HepG2 (cell line): ENCODE measurements around the gene VSTM2A. TPM values are rescaled to one million over a fixed set of nuclear protein-coding genes. Genes with fewer than 3 reads are reported as not detected.

Source experiments
- ATAC-seq: fragments of 200-7000 bp; cut with Tn5 transposase; 3 replicates; pipeline ENCODE4 v1.9.1; 2020; ENCODE audit warnings: mild to moderate bottlenecking, moderate library complexity
- BruUV-seq: library from RNA; stranded (reverse); fragments of 400-500 nt; replicated peaks from 2 replicates; lab custom pipeline; 2021; lab: Mats Ljungman, UMichigan
- CTCF ChIA-PET: fragments of 300-600 bp; formaldehyde crosslinking; extraction: SDS; loops from one replicate; lab custom pipeline; 2021; ENCODE audit warnings: low total read pairs, inconsistent platforms, low intra/inter-chr PET ratio; lab: Yijun Ruan, JAX
- POLR2A ChIA-PET: fragments of 350-600 bp; sonication (Branson Sonifier 250); formaldehyde crosslinking; loops from one replicate; lab custom pipeline; 2020; ENCODE audit warnings: antibody characterized with exemption, inconsistent platforms; lab: Yijun Ruan, JAX
- DNase-seq: peaks from one replicate; pipeline ENCODE4 v3.0.0-alpha.2; 2015; ENCODE audit warnings: low spot score
- FAIRE-seq: peaks from 3 replicates; lab custom pipeline; 2011; peaks lifted over from hg19 to GRCh38; lab: Jason Lieb, UNC
- H2AFZ ChIP-seq: one replicate; pipeline ENCODE4 v1.6.1; 2011; ENCODE audit warnings: low read length, inconsistent platforms
- H3K27ac ChIP-seq: fragments of 300-600 bp; 3 replicates; pipeline ENCODE4 v1.8.0; 2011; ENCODE audit warnings: mixed run types, mild to moderate bottlenecking, mixed read lengths, low read length, inconsistent platforms; ENCODE audit not compliant: insufficient read depth; ENCODE audit errors: extremely low read length
- H3K27me3 ChIP-seq, 2 experiments: fragments of 200-600 bp in 1 of 2; 2 replicates in 1 of 2; 3 replicates in 1 of 2; pipeline versions ENCODE4 v1.6.0 to v1.8.0; 2011; ENCODE audit warnings: low read length in 2 of 2, mild to moderate bottlenecking in 2 of 2, moderate library complexity in 2 of 2, inconsistent platforms in 1 of 2; ENCODE audit not compliant: insufficient read depth in 2 of 2, control insufficient read depth in 1 of 2
- H3K36me3 ChIP-seq, 2 experiments: fragments of 200-600 bp in 1 of 2; replicated peaks in 1 of 2; 2 replicates in 1 of 2; 3 replicates in 1 of 2; pipeline versions ENCODE4 v1.5.1 to v1.8.0; 2011; ENCODE audit warnings: low read length in 2 of 2, inconsistent platforms in 1 of 2; ENCODE audit not compliant: insufficient read depth in 2 of 2, control insufficient read depth in 1 of 2
- H3K4me1 ChIP-seq: 2 replicates; pipeline ENCODE4 v1.5.1; 2012; ENCODE audit warnings: low read length, inconsistent platforms; ENCODE audit not compliant: insufficient read depth
- H3K4me2 ChIP-seq: 2 replicates; pipeline ENCODE4 v1.6.0; 2011; ENCODE audit warnings: low read depth, low read length, inconsistent platforms
- H3K4me3 ChIP-seq, 3 experiments: fragments of 200-600 bp in 1 of 3; sonication (generic), shearing (Covaris generic) in 1 of 3; replicated peaks in 1 of 3; 2 replicates each; pipeline ENCODE4 v1.5.1; 2011 to 2016; ENCODE audit warnings: low read length in 3 of 3, inconsistent platforms in 2 of 3, low read depth in 2 of 3, mild to moderate bottlenecking in 2 of 3, control low read depth in 1 of 3, mixed read lengths in 1 of 3; ENCODE audit not compliant: insufficient read depth in 1 of 3
- H3K79me2 ChIP-seq: one replicate; pipeline ENCODE4 v1.6.1; 2011; ENCODE audit warnings: low read length, inconsistent platforms; ENCODE audit not compliant: insufficient read depth
- H3K9ac ChIP-seq: 2 replicates; pipeline ENCODE4 v1.6.0; 2011; ENCODE audit warnings: mild to moderate bottlenecking, low read depth, low read length, inconsistent platforms; ENCODE audit not compliant: insufficient read depth
- H3K9me3 ChIP-seq: 2 replicates; pipeline ENCODE4 v1.5.1; 2012; ENCODE audit warnings: mild to moderate bottlenecking, low read length
- H4K20me1 ChIP-seq: 2 replicates; pipeline ENCODE4 v1.6.0; 2011; ENCODE audit warnings: inconsistent platforms, mild to moderate bottlenecking, low read length, moderate library complexity; ENCODE audit not compliant: insufficient read depth
- CCAR2 ChIP-seq: fragments of 200-400 bp; formaldehyde crosslinking; optimal IDR thresholded peaks from 2 replicates; pipeline ENCODE3; 2018; ENCODE audit warnings: low read depth, mild to moderate bottlenecking, low read length, moderate library complexity
- FIP1L1 ChIP-seq: fragments of 200-400 bp; formaldehyde crosslinking; IDR thresholded peaks from 2 replicates; pipeline ENCODE4 v1.6.1; 2018; ENCODE audit warnings: low read depth, mild to moderate bottlenecking, low read length, moderate library complexity, borderline replicate concordance; ENCODE audit not compliant: insufficient read depth
- HNRNPUL1 ChIP-seq: fragments of 200-400 bp; formaldehyde crosslinking; IDR thresholded peaks from 2 replicates; pipeline ENCODE4 v1.6.1; 2017; ENCODE audit warnings: low read depth, mild to moderate bottlenecking, low read length, moderate library complexity
- MATR3 ChIP-seq: sonication (generic); formaldehyde crosslinking; IDR thresholded peaks from 2 replicates; pipeline ENCODE4 v1.4.0; 2020; ENCODE audit warnings: missing genetic modification reagents
- NFIC ChIP-seq: IDR thresholded peaks from 2 replicates; pipeline ENCODE4 v1.6.1; 2012; ENCODE audit warnings: mild to moderate bottlenecking, low read length, inconsistent platforms
- SMARCC2 ChIP-seq: fragments of 450-650 bp; IDR thresholded peaks from 2 replicates; pipeline ENCODE4 v1.6.1; 2017; ENCODE audit warnings: antibody characterized with exemption, mild to moderate bottlenecking
- ZFP62 ChIP-seq: sonication (generic); formaldehyde crosslinking; IDR thresholded peaks from 2 replicates; pipeline ENCODE4 v1.4.0; 2020; ENCODE audit warnings: missing genetic modification reagents
- WGBS: methylation state at CpG from one replicate; pipeline ENCODE4 v1.1.6; 2017; ENCODE audit warnings: low lambda C conversion rate; 5-methylcytosine and 5-hydroxymethylcytosine counted together
- in situ Hi-C: cut with HindIII; loops from 2 replicates; pipeline ENCODE4 v1.10.0; 2017; ENCODE audit warnings: low pct_unique_long_range_greater_than_20kb; ENCODE audit not compliant: extremely low pct_ligation_motif_present
- intact Hi-C: fragments of 100-400 bp; cut with micrococcal nuclease; formaldehyde crosslinking; loops from one replicate; pipeline ENCODE4 v1.10.0; 2022; ENCODE audit not compliant: unreplicated experiment
- polyA plus RNA-seq, 8 experiments: library from polyadenylated mRNA; depleted of rRNA in 3 of 8; stranded (reverse) in 7 of 8; unstranded in 1 of 8; fragments of >200 nt; fragmentation: Illumina TruSeq in 4 of 8; extraction: Trizol in 4 of 8; gene quantifications; 2 replicates each; pipeline versions ENCODE4 v1.2.1 to v1.2.3, GENCODE V29; 2011 to 2016; ENCODE audit warnings: low read depth in 4 of 8, missing spikeins in 1 of 8, mixed read lengths in 1 of 8; ENCODE audit not compliant: insufficient read depth in 1 of 8
- total RNA-seq, 5 experiments: library from RNA; depleted of rRNA; stranded (reverse); fragments of >200 nt; fragmentation: Illumina TruSeq; extraction: Trizol; gene quantifications; 2 replicates each; pipeline ENCODE4 v1.2.3, GENCODE V29; 2016; ENCODE audit warnings: low read depth in 1 of 5
- TF ChIP-seq, protein P1 (sequence below): sonication (generic); formaldehyde crosslinking; IDR thresholded peaks from 2 replicates; pipeline ENCODE4 v1.8.0; 2022; ENCODE audit warnings: missing genetic modification reagents, mild to moderate bottlenecking, inconsistent platforms, borderline replicate concordance

Gene VSTM2A
- total and polyA plus RNA-seq, 2 of the 13 experiments (the other 11 are each of a cell fraction or from before 2014, with no cell fraction given), result not detected

DNA sequence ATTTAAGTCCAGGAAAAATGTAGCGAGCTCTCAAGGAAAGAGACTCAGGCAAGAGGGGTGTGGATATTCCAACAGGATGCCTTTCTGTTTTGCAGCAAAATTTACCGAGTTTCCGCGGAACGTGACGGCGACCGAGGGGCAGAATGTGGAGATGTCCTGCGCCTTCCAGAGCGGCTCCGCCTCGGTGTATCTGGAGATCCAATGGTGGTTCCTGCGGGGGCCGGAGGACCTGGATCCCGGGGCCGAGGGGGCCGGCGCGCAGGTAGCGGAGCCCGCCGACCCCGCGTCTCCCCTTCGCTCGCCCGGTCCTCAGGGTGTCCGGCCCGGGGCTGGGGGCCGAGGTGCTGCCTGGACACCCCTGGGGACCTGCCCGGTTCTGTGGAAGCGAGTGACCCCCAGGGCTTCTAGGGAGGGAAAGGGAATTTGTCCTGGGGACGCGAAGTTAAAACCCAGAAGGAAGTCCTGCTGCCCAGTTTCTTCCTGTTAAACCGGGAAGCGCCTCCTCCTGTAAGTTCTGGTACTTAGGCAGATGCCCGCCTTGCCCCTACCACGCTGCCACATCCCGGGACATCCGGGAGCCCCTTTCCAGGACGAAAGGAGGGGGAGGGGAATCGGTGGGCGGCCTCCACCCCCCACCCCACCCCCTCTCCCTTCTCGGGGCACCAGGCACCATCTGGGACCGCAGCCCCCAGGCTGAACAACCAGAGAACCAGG, 2.5 kb downstream of the VSTM2A start:
- Histone ChIP-seq H3K9me3 (no peaks in the 10 kb centered on the region), H2AFZ (no peak overlapping the region), H3K79me2 (no peaks in the 10 kb centered on the region), H3K4me3 (no peak overlapping the region), H3K4me2 (no peak overlapping the region), H3K27me3 (peaks cover 0 to 41% of the 10 kb centered on the region in 2 experiments; a peak in 4 of 5 replicates), H3K36me3 (no peaks in the 10 kb centered on the region), H3K9ac (no peak overlapping the region), H3K4me1 (no peaks in the 10 kb centered on the region), H4K20me1 (no peaks in the 10 kb centered on the region), H3K27ac (no peak overlapping the region)
- DNase-seq (no peak), ATAC-seq (no peak), FAIRE-seq (no peak)
- in situ Hi-C loops, result loop anchor here (5.0 kb wide), 1 partner anchor 118 kb away; no protein-coding TSS in a partner anchor
- ChIA-PET POLR2A (no interaction called here), CTCF (no interaction called here)
- WGBS, result 3% methylated on average over 6 of the region's 45 CpGs
- TF ChIP-seq CCAR2 (no peak), NFIC (no peak), FIP1L1 (no peak), SMARCC2 (no peak), ZFP62 (CRISPR knock-in tag) (no peak), MATR3 (CRISPR knock-in tag) (no peak), HNRNPUL1 (no peak)
- TF ChIP-seq, protein P1, sequence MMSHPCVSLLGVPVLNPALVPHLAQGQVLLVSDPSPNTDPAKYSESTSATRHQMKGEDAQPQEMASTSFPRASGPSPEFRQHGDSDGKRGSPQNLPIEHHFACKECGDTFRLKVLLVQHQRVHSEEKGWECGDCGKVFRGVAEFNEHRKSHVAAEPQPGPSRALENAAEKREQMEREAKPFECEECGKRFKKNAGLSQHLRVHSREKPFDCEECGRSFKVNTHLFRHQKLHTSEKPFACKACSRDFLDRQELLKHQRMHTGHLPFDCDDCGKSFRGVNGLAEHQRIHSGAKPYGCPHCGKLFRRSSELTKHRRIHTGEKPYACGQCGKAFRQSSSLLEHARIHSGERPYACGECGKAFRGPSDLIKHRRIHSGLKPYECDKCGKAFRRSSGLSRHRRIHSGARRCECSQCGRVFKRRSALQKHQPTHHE (CRISPR knock-in tag), result no peak
- intact Hi-C loops, result no loop called here
- BruUV-seq, result no TSS peak
